GM12891 (cell line): ENCODE data around the gene TM2D1.

Experiments used
- POLR2A ChIP-seq: IDR thresholded peaks from 2 replicates; pipeline ENCODE4 v1.6.1; 2011; ENCODE audit warnings: low read depth, low read length, control low read depth
- TAF1 ChIP-seq: IDR thresholded peaks from 2 replicates; pipeline ENCODE4 v1.6.1; 2011; ENCODE audit warnings: low read depth, low read length, control low read depth

GRCh38 chr1:61659061-61659460, 65.9 kb downstream of the TM2D1 start:
- TF ChIP-seq POLR2A (no peak), TAF1 (no peak)
